HL-60/S4 (cell line): Measurements from ENCODE around the gene GMDS.

Experiments
- in situ Hi-C: fragments of 300-500 bp; cut with MboI; formaldehyde crosslinking; loops from 2 replicates; pipeline ENCODE4 v1.14.3; 2022; ENCODE audit warnings: low sequenced_read_pairs

Gene GMDS

DNA sequence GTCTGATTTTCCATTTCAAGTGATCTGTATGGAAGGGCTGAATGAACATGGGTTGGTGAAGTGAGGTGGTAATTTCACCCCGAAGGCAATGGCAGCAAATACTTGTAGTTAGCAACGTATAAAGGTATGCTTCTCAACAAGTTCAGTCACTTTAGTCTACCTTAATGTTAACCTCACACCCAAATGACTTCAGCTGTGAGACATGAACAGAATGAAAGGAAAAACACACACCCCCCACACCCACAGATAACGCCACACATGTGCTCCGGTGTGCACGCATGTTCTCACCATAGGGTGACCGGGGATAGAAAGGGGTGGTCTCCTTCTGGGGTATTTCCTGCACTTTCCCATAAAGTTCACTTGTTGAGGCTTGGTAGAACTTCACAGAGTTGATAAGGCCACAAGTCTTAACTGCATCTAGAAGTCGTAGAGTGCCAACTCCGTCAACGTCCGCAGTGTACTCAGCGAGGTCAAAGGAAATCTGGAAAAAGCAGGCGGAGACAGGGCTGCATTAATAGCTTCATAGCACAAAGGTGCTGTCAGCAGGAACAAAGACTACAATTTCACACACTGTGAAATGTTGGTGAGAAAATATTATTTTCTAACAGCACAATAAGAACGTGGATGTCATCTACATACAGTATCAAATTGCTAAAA lies 284.8 kb downstream of the GMDS start:
- in situ Hi-C loops: no loop called here

DNA sequence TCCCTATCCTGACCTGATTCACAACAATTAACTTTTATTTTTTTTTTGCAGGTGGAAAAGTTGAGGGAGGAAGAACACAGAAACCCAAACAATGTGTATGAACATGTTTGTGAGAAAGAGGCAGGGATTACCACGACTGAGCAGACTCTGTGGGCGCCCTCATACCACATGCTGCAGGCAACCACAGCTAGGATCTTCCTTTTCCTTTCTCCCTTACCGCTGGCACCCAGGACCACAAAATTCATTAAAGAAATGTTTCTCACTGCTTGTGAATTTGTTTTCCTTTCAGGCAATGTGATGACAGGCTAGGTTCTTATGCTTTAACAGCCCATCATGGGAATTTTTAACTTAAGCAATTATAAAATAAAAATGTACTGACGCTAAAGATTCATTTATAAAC lies 287.1 kb downstream of the GMDS start:
- in situ Hi-C loops: no loop called here

DNA sequence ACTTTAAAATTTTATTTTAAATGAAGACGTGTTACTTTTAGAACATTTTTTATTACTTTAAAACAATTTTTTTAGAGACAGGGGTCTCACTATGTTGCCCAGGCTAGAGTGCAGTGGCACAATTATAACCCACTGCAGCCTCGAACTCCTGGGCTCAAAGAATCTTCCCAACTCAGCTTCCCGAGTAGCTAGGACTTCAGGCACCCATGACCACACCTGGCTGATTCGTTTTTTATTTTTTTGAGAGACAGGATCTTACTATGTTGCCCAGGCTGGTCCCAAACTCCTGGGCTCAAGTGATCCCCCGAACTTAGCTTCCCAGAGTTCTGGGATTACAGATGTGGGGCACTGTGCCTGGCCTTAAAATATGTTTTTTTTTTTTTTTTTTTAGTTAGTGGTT lies 287.7 kb downstream of the GMDS start:
- in situ Hi-C loops: no loop called here

DNA sequence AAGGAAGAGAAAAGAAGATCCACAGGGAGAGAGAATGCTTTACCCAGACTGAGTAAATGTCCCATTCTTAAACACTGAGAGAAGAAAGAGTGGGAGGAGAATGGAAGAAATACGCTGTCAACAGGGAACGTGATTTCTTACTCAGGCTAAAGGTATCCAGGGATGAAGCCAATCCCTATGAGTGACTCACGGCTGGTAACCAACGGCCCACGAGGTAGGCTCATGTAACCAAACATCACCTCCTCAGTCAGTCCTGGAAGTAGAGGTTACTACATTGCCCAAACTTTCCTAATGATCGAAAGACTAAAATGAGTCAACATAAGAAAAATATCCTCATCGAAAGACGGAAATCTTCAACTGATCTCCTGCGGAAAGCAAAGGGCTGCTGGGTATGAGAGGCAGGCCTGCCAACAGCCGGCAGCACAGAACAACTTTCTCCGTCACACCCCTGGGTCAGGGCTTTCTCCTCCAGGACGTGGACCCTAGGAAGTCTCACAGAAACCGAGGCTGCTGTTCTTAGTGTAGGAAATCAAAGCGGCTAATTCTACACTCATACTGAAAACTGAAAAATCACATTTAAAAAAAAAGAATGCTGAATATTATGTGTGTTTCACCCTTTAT lies 292.6 kb downstream of the GMDS start:
- in situ Hi-C loops: no loop called here

DNA sequence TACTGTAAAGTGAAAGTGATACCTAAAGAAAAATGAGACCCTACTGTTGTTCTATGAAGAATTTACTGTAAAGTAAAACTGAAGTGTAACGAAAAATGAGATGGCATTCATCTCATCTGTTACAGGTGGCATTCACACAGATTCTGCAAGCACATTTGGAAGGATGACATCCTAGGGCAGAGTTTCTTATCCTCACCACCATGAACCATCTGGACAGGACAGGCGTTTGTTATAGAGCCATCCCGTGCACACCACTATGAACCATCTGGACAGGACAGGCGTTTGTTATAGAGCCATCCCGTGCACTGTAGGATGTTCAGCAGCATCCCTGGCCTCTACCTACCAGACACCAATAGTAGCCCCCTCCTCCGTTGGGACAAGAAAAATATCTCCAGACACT lies 294.8 kb downstream of the GMDS start:
- in situ Hi-C loops: no loop called here

DNA sequence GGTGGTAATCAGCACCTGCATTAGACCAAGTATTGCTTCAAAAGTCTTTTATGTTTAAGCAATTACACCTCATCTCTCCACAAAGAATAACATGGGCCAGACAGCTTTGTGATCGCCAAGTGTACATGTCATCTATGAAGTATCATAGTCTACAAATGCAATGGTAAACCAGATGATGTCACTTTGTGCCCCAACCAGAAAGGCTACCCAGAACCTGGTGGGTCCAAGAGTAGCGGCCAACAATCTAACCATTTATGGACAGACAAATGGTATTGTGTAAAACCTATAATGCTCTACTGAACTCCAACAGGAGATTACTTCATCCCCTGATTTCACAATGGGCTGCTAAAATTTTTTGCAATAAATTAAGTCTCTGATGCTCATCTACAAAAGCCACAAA lies 295.9 kb downstream of the GMDS start:
- in situ Hi-C loops: no loop called here

DNA sequence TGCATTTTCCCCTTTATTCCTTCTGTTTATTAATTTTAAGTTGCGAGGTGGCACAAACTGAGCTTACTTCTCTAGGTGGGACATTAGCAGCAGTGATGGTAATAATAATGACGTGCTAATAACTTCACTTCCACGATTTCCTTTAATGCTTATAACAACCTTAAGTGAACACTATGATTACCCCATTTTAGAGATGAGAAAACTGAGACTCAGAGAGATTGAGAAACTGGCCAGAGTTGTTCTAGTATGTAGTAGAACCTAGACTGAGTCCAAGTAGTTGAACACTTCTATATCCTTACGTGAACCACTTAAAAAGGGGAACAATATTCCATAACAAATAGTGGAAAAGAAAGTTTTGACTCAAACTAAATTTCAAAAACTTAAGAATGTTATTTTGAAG lies 297.5 kb downstream of the GMDS start:
- in situ Hi-C loops: no loop called here

DNA sequence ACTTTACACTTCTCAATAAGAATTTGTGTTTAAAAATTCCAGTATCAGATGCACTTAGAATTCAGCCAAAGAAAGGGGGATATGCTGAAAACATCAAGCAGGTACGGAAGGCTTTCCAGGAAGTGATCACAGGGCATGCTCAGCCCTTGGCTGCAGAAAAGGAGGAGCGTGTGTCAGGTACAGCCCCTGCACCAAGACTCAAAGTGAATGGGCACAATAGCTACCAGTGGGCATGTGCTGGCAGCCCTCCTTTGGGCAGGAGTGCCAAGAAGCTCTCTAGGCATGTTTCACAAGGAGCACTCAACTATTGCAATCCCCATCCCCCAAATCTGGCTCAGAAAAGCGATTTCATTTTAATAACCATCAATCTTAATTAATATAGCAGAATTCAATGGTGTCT lies 298.8 kb downstream of the GMDS start:
- in situ Hi-C loops: no loop called here

DNA sequence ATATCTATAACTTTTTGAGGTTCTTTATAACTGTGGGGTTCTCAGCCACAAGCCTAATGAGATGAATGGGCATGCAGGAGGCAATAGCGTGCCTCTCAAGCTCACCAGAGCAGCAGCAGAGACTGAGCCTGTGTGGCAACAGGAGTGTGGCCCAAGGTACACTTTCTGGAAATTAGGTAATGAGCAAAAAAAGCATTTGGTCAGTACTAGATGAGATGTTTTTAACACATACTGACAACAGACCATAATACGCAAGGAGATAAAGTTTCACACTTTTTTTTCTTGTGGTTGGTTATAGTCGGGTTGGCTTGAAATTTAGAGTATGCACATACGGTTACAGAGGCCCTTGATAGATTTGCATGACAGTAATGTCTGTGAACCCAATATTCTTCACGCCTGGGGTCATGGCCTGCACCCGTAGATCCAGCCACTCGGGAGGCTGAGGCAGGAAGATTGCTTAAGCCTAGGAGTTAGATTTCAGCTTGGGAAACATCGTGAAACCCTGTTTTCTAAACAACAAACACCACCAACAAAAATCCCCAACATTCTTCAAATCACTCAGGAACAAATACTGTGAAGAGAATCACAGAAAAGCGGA lies 300.1 kb downstream of the GMDS start:
- in situ Hi-C loops: no loop called here

DNA sequence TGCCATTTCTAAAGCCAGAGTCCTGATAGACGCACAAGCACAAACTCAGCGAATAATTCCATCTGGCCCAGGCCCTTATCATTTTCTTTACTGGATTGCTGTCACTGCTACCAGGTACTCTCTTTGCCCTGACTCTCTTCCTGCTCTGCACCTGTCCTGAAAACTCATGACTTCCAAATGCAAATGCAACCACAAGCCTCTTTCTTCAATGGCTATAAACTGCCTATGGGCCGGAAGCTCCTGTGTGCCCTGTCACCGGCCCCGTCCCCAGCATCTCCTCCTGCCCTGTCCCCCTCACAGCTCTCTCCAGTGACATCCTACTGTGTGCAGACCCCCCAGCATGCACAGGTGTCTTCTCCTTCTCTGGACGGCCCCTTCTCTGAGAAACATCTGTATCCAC lies 302.6 kb downstream of the GMDS start:
- in situ Hi-C loops: no loop called here

DNA sequence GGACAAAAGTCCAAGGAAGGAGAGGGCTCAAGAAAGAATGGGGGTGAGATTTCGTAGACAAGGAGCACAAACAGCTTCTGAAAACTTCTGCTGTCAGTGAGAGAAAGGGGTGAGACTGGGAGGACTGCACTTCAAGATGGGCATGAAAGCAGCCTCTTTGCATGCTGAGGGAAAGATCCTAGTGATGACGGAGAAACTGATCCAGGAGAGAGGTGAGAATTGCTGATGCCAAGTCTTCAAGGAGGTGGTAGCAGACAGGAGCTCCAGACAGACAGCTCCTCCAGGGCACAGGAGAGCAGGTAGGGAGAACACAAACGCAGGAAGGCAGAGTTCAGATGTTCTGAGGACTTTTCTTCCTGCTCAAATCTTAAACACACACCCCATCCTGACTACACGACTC lies 303.9 kb downstream of the GMDS start:
- in situ Hi-C loops: no loop called here

- in situ Hi-C loops: no loop called here
Measured at GRCh38 chr6:1940381-1940780, 305.0 kb downstream of the GMDS start.

DNA sequence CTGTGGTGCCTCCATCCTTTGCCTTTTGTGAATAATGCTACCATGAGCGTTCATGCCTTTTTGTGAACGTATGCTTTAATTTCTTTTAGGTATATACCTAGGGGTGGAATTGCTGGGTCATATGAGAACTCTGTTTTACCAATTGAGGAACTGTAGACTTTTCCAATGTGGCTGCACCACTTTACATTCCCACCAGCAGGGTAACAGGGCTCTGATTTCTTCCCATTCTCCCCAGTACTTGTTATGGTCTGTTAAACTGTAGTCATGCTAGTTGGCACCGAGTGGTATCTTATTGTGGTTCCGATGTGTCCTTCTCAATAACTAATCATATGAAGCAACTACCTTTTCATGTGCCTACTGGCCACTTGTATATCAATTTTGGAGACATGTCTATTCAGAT lies 312.1 kb downstream of the GMDS start:
- in situ Hi-C loops: no loop called here

DNA sequence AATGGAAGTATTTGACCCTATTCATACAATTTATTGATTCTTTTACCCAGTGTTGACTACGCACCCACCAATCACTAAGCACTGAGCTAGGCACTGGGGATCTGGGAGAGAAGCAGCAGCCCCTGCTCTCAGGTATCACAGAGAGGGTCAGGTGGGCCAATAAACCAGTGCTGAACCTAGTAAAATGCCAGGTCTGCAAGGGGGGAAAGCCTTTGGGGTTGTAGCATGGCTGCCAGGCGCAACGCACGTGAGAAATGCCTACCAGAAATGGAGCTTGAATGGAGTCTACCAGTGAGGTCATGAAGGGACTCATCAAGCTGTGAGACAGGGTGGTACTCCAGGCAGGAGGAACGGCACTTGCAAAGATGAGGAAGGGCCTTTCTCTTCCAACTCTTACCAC lies 313.6 kb downstream of the GMDS start:
- in situ Hi-C loops: no loop called here

DNA sequence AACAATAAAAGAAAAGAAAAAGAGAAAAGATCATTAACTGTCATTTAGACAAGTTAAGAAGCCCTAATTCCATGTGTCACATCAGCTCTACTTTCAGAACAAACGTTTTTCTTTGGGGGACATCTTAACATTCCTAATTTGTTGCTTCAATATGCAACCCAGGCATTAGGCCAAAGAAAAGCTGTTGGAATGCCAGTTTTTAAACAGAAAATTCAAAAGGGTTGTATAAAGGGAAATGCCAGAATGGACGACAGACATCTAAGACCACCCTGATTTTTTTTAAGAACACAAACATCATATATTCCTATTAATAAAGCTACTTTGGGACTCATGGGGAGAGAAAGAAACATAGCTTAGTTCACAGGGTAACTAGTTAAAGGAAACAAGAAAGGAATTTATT lies 315.0 kb downstream of the GMDS start:
- in situ Hi-C loops: no loop called here

DNA sequence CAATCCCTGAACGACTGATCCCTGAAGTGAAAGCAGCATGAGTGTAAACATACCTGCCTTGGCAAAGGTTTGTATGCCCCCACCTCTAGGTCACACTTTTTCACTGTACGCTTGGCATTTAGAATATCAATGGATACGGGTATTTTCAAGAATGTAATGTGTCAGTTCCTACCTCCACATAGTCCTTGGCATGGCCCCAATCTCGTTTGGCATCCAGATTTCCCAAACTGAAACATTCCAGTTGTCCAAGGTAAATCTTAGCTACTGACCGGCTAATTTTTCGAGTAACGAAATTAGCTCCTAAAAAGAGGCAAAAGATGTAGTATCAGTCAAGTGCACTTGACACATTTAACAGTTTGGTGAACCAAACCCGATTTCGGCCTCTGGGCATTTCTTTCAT lies 315.5 kb downstream of the GMDS start:
- in situ Hi-C loops: no loop called here

- in situ Hi-C loops: no loop called here
Measured at GRCh38 chr6:1925743-1926430, 319.5 kb downstream of the GMDS start.

DNA sequence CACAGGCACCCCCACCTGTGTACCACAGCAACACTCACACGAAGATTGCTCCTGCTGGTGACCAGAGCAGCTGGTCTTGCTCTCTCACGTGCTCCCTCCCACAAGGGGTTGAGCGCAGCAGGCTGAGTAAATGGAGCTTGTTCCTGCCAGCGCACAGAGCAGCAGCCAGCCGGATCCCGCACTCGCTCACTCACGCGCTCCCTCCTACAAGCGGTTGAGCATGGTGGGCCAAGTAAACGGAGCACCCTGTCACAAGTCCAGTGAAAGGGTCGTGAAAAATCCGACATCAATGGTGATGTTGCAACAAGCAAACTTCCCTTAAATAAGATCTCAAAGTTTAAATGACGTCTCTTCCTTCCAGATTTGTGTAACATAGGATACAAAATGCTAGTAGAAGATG lies 322.0 kb downstream of the GMDS start:
- in situ Hi-C loops: no loop called here

DNA sequence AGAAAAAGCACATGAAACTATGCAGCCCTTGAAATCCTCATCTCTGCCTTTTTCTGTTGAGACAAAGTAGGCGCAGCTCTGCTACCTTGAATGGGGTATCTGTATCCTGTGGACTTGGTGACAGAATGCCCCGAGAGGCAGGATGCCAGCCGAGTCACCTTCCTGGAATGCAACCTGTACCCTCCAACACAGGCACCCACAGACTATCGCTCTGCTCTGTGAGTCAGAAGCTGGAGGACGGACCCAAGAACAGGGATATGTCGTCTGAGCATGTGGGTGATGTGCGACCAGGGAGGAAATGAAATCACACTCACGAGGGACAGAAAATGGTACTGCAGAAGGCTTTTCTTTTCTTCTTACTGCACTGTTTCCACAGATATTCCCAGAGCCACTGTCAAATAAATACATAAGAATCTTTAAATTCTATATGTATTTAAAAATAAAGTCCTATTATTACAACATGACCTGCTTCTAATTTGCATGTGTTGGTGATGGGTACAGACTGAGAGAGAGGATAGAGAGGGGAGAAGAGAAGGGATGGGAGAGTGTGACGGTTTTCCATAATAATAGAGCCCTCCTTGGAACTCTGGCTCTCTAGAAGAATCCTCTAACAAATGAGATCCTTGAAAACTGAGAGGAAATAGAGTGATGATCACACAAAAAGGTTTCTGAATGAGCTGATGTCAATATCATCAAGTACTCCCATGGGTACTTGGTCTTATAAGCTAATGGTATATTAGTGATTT lies 327.6 kb downstream of the GMDS start:
- in situ Hi-C loops: no loop called here

DNA sequence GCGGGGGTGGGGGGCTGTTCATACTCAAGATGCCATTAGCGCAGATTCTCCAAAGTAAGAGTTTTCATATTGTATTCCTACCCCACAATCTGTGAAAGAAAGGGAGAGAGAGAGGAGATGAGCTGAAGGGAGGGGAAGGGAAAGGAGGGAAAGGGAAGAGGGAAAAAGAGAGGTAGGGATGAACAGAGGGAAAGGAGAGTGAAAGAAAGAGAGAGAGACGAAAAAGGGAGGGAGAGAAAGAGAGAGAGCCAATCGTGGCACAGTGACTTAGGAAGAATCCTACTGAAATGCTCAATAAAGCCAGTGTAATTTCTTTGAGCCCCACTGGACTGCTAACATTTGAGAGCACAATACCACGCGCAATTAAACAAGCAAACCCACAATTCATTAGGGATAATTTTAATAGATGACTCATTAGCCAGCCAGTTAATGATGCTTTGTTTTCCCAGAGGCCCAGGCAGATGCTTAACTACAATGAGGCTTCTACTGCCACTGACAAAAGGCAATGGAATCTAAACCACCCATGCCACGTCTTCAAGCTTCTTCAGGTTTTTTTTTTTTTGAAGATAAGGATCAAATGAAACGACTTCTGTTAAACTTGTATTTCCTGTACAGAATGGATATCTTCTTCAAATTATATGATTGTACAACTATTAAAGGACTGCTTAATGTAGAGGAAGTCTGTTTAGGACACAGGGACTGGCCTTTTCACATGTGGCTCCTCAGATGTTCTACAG lies 328.9 kb downstream of the GMDS start:
- in situ Hi-C loops: no loop called here

DNA sequence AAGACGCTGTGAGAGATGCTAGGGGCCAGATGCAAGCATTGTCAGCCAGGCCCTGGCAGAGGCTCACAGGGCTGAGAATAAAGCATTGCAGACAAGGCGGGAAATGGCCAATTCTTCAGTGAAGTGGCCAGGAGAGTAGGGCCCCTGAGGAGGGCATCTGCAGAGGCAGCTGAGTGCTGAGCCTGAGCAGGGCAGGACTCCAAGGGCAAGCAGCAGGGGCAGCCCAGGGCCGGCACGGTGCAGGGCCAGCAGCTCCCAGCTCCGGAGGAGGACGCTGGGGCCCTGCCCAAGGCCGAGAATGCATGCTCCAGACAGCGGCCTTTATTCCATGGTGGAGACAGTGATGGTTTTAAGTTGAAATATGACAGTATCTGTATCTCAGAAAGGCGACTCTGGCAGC lies 330.2 kb downstream of the GMDS start:
- in situ Hi-C loops: no loop called here
